GM21390 (cell line): ENCODE measurements around the gene C1orf53.

Experiments used
- ATAC-seq: cut with Tn5 transposase; IDR thresholded peaks from one replicate; pipeline ENCODE4 v1.9.1; 2021; ENCODE audit not compliant: unreplicated experiment

Gene C1orf53

DNA sequence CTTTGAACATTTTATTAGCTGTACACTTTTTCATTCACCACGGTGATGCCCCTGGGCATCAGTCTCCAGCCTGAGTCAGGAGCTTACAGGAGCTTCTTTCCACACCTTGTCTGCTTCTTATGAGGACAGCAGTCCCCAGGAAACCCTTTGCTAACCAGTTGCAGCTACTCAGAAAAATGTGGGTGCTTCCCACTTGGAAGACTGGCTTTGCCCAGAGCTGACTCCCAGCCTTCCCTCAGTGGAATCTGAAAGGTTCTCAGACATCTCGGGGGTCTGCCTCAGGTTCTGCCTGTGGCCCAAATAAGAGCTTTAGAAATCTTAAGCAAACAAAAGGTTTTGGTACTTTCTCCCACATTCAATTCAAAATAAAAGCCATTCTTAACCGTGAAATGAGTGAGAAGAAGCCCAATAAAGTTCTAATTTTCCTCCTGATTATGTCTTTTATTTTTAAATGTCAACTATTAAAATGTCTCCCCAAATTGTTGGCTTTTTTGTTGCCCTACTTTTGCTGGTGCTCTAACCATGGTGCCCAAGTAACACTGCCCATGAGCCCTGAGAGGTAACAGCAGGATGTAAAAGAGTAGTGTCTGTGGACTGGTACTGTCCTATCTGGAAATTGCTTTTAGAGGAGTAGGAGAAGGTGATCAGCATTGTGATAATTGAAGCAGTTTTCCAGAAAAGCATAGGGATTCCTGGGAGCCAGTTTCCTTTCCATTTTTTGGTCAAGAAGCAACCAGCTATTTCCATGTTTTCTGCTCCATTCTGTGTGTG lies 5.6 kb downstream of the C1orf53 start:
- ATAC-seq = no peak

- no peak for ATAC-seq
These were observed 6.3 kb downstream of the C1orf53 start for GRCh38 chr1:197908716-197909220.

DNA sequence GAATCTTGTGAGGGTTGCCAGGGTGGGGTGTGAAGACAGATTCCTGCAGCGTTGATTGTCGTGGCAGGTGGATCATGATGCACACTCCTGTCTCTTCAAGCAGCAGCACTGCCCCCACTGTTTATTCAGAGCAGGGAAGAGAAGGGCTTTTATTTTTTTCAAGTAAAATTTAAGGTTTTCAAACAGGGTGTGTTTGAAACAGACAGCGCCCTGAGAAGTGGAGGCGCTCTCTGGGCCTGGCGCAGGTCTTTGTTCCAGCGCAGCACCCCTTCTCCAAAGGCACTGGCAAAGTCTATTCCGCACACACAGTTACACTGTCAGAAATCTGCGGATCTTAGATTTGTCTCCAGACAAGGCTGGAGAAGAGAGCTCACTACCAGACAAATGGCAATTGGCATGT lies 7.0 kb downstream of the C1orf53 start:
- ATAC-seq = no peak

DNA sequence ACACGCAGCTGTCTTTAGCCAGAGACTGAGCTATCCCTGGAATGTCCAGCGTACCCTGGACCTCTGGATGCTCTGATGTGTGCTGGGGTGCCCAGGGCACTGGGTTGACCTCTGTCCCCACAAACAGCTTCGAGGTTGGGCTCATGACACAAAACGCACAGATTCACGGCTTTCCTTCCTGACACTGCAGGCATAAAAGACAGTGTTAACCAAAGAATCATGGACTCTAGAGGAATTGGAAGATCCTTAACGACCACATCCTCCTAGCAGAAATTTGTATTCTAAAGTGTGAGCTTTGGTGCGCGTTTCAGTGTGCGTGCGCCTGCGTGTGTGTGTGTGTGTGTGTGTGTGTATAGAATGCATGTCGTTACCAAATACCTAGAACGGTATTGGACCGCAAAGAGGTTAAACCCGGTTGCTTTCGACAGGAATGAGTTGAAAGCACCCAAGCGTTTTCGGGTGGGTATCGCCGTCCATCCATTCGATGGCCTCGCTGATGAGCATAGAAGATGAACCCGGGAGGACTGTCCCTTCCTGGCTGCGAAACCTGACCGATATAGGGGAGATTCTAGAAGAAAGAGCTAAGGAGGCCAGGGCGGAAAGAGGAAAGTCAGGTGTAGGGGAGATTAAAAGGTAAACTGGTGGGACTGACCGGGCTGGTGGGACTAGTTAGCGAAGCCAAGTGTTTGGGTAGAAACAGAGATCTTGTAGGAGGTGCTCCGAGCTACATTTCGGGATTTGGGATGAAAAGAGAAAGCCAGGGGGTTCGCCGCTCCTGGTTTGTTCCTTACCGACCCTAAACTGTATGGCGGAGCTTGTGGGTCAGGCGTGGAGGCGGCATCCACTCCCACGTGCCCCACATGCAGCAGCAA lies 7.9 kb downstream of the C1orf53 start:
- ATAC-seq = no peak

DNA sequence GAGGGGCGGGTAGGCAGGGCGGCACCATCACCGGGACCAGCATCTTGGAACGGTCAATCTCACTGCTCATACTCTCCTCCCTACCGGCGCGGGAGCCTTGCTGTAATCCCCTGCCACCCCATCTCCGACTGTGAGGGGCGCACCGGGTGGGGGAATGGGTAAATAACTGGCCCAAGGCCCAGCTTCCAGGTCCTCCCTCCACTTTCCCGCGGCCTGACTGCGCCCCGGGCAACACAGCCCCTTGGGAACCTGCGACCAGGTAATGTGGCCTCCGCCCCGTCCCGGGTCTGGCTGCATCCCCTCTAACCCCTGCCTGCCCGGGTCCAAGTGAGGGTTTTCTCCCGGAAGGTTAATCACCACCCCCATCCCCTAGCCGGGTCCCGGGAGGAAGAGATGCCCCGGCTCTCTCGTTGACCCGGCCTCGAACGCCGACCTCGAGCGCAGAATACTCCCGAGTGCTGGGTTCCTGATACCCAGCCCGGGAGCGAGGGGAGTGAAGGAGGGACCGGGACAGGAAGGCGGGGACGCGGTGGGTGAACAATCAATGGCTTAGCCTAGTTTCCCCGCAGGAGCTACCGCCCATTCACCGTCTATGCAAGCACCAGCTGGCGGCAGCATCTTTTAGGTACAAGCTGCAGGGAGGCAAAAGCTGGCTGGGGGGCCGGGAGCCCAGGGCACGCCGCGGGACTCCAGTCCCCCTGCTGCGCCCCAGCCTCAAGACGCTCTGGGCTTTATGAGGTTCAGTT lies 8.9 kb downstream of the C1orf53 start:
- no peak for ATAC-seq

DNA sequence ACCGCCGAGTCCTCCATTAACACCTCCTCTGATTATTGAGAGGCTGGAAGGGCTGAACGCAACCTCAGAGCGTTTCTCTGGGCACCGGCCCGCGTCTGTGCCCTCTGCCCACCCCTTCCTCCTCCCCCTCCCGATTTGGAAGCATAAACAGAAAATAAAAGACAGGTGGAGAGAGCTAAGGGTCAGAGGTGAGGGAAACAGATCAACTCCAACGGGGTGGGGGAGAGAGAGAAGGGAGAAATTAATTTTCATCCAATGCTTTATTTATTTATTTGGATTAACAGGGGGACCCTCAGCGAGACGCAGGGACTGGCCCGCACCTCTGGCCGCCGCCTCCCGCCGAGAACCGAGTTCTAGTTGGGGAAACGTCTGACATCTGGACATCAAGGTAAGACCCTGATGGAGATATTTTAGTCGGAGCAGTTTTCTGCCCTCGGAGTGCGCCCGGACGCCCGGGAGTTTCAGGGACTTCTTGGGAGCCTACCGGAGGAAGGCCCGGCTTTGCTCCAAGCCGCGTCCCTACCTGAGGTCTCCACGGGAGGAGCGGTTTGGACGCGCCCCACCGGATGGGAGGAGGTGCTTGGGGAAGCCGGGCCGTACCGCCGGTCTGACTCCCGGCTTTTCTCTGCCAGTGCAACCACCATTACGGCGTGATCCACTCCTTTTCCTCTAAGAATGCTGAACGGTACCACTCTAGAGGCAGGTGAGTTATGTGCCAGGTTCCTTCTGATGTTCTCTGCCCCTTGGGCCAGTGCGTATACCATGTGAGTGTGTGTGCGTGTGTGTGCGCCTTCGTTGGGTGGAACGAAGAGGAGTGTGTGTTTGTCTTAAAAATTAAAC lies 9.6 kb downstream of the C1orf53 start:
- ATAC-seq = no peak

- ATAC-seq = no peak
These were observed 10.5 kb downstream of the C1orf53 start for GRCh38 chr1:197912739-197913494.

DNA sequence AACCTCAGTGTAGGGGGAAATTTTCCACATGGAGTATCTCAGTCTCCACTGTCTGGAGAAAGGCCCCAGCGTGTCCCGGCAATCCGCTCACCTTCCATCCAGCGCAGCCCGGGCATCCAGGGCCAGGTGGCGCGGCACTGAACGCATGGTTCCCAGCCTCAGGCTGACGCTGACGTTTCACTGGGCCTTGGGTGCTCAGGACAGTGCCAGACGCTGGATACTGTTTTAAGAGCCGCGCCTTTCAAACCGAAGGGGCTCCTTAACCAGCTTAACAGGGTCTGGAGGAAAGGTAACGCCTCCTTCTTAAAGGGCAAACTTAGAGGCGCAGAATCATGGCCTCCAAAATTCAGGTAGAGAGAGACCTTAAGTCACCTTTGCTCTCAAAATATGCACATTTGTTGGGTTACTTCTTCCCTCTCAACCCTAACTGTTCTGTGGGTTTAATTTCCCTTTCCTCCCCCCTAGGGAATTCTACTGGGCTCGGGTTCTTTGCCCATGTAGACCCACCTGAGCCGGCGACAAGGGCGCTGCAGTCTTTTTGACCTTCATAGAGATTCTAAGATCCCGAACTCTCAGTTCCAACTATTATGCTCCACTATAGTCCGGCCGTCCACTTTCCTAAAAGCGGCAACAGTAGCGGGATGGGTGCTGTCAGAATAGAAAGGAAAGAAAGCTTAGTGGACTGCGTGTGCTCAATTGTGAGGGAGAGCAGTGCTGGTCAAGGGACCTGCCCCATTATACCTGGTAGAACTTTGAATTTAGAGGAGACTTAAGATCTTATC lies 11.3 kb downstream of the C1orf53 start:
- ATAC-seq = no peak

DNA sequence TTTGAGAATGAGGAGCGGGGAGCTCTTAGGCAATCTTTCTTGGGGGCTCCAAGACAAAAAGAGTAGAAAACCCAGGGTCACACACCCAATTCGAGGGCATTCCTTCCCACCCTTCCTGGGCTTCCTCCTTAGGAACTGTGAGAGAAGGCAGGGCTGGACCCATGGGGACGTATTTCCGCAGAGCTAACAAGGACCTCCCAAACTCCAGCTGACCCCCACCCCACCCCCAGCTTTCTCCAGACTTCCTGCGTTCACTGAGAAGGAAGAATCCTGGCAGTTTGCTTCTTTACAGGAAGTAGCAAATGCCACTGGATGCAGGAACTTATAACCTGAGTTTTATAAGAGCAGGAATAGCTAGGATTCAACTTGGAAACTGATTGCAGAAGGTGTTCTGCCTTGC lies 12.1 kb downstream of the C1orf53 start:
- ATAC-seq = no peak

GRCh38 chr1:197915260-197915861 lies 12.9 kb downstream of the C1orf53 start:
- ATAC-seq = no peak

- ATAC-seq = no peak
These were observed 13.6 kb downstream of the C1orf53 start for GRCh38 chr1:197915862-197916499.

DNA sequence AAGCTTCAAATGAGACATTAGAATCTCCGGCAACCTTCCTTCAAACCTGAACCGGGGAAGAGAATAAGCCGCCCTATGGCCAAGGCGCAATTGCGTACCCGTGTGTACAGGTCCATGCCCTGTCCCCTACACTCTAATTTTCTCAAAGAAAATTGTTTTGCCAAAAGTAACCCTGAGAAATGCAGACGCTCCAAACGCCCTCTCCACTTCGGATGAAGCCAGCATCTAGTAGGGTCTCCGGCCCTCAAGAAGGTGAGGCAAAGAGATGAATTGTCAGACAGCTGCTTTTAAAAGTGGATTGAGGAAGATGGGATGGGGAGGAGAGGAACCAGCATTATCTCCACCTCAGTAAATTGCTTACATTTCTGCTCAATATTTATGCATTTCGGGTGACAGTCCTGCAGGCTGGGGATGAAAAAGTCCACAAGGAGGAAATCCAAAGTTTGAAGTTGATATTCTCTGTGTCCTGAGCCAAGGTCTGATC lies 14.1 kb downstream of the C1orf53 start:
- no peak for ATAC-seq

DNA sequence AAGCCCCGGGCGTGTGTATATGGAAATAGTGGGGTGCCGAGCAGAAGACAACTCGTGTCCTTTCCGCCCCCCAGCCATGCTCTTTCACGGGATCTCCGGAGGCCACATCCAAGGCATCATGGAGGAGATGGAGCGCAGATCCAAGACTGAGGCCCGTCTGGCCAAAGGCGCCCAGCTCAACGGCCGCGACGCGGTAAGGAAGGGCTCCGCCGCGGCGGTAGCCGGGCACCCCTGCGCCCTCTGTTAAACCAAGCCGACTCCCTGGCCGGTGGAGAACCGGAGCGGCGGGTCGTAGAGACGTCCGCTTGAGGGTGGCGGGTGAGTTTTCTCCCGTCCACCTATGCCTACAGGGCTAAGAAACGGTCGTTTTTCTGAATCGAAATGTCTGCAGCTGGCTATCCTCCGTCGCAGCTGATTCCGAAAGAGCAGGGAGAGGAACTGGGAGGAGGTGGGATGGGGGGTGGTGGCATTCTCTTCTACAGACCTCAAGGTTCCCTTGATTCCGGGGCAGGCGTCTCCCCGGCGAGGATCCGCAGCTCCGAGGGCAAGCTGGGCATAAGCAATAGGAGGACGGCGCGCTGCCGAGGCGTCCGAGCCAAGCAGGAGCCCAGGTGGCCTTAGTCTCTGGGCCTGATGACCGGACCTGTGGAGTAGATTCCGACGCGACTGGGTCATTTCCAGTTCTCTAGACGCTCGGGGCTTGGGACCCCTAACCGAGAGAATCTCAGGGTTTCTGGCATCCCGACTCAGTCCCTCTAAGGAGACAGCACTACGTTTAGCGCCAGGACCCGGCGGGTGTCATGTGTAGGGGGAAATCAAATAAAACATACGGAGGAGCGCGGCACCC lies 15.6 kb downstream of the C1orf53 start:
- no peak for ATAC-seq

- no peak for ATAC-seq
These were observed 16.4 kb downstream of the C1orf53 start for GRCh38 chr1:197918807-197919345.

GRCh38 chr1:197919346-197920066 lies 17.1 kb downstream of the C1orf53 start:
- no peak for ATAC-seq

- ATAC-seq = no peak
These were observed 17.6 kb downstream of the C1orf53 start for GRCh38 chr1:197920067-197920396.
